ENCODE results near the gene GPR61.

- TF ChIP-seq, protein P1, sequence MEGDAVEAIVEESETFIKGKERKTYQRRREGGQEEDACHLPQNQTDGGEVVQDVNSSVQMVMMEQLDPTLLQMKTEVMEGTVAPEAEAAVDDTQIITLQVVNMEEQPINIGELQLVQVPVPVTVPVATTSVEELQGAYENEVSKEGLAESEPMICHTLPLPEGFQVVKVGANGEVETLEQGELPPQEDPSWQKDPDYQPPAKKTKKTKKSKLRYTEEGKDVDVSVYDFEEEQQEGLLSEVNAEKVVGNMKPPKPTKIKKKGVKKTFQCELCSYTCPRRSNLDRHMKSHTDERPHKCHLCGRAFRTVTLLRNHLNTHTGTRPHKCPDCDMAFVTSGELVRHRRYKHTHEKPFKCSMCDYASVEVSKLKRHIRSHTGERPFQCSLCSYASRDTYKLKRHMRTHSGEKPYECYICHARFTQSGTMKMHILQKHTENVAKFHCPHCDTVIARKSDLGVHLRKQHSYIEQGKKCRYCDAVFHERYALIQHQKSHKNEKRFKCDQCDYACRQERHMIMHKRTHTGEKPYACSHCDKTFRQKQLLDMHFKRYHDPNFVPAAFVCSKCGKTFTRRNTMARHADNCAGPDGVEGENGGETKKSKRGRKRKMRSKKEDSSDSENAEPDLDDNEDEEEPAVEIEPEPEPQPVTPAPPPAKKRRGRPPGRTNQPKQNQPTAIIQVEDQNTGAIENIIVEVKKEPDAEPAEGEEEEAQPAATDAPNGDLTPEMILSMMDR (optimal IDR thresholded peaks at IDR 0.05 in 1 of 3, IDR thresholded peaks at IDR 0.05 in 1 of 3, conservative IDR thresholded peaks at IDR 0.05 in 1 of 3; ENCODE audit: extremely low read depth in 1 of 3, insufficient read depth in 2 of 3, low read length in 3 of 3) = no peak
- no peak for TF ChIP-seq EZH2 (IDR thresholded peaks at IDR 0.05; ENCODE audit: low read length)
Measured at GRCh38 chr1:109573785-109574184, 34.1 kb downstream of the GPR61 start.

Data from keratinocyte (primary cell).